Measurements from ENCODE around the gene NXPE4. TPM values are rescaled to one million over a fixed set of nuclear protein-coding genes. Genes with fewer than 3 reads are reported as not detected.
"Not testable (repeated sequence)": the region's sequence is repeated elsewhere in the genome, so short reads cannot be mapped to it uniquely, and the experiment has no call there.

Gene NXPE4
- total RNA-seq (2021) (not detected in 2 replicates), Bru-seq, nascent RNA (not detected), BruChase-seq, experiment 1, labeled RNA remaining after a 2-hour chase (not detected), BruChase-seq, experiment 2, labeled RNA remaining after a 6-hour chase (not detected)
- long read RNA-seq, result 0 reads

DNA sequence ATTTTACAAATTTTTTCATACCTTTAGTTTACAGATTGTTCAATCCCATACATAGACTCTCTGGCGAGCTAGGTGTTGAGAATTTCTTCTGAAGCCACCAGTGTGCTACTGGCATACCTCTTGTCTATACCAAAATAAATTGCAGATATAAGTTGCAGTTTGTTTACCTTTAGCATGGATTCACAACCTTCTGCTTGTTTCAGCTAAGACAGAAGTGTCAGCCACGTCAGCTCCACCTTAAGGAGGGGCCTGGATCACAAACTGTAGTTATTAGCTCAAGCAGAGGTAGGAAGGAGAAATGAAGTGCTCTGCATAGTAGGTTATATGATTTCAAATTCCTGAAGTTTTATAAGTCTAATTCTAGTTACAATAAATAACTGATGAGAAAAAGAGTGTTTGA is at the start of gene NXPE4:
TSS of gene NXPE4 (minus strand) at position 216 of the 400 bp plus-strand sequence. CDS start 1,027 bp downstream, outside the sequence.
- ChIA-PET CTCF (no interaction called here), POLR2A (ENCODE audit: unreplicated experiment) (no interaction called here)
- Histone ChIP-seq H3K4me3 (no peak within 1 kb of the TSS), H3K9me3 (ENCODE audit: insufficient read depth, low read depth) (no peaks in the 10 kb centered on the region), H3K36me3 (ENCODE audit: low read depth) (no peaks in the 10 kb centered on the region), H3K27me3 (ENCODE audit: insufficient read depth, low read depth) (no peaks in the 10 kb centered on the region), H3K9me2 (ENCODE audit: insufficient read depth) (no peaks in the 10 kb centered on the region), H3K27ac (no peak within 1 kb of the TSS), H3F3A (ENCODE audit: insufficient read depth, low read depth) (no peaks in the 10 kb centered on the region), H2AFZ (no peak within 1 kb of the TSS), H3K79me2 (ENCODE audit: low read depth) (no peaks in the 10 kb centered on the region), H3K4me2 (no peak within 1 kb of the TSS), H4K20me1 (ENCODE audit: insufficient read depth) (no peaks in the 10 kb centered on the region), H3K4me1 (replicated peaks; ENCODE audit: insufficient read depth) (no peaks in the 10 kb centered on the region)
- DNase-seq, result no peak
- no TSS peak for BruUV-seq (replicated peaks)
- TF ChIP-seq CTCF (conservative IDR thresholded peaks at IDR 0.05), result no peak
- TF ChIP-seq EZH2 (IDR thresholded peaks at IDR 0.05; ENCODE audit: low read depth), result no peak
- intact Hi-C loops (cut with micrococcal nuclease; ENCODE audit: unreplicated experiment), result no loop called here

GRCh38 chr11:114639440-114639839 is 43.9 kb upstream of the NXPE4 start:
- H3F3A ChIP-seq (ENCODE audit: insufficient read depth, low read depth); intact Hi-C loops (cut with micrococcal nuclease; ENCODE audit: unreplicated experiment); H3K27me3 ChIP-seq (ENCODE audit: insufficient read depth, low read depth); POLR2A ChIA-PET (ENCODE audit: unreplicated experiment); H2AFZ ChIP-seq; H3K4me1 ChIP-seq (replicated peaks; ENCODE audit: insufficient read depth); H3K27ac ChIP-seq; DNase-seq; CTCF ChIA-PET; H3K36me3 ChIP-seq (ENCODE audit: low read depth); H3K9me3 ChIP-seq (ENCODE audit: insufficient read depth, low read depth); H3K79me2 ChIP-seq (ENCODE audit: low read depth); BruUV-seq (replicated peaks); H4K20me1 ChIP-seq (ENCODE audit: insufficient read depth); H3K9me2 ChIP-seq (ENCODE audit: insufficient read depth): not testable (repeated sequence)
- Histone ChIP-seq H3K4me3 (peak overlapping the region; percentile 7; the same call in 1 of the 2 replicates), H3K4me2 (peak overlapping the region; percentile 55)

DNA sequence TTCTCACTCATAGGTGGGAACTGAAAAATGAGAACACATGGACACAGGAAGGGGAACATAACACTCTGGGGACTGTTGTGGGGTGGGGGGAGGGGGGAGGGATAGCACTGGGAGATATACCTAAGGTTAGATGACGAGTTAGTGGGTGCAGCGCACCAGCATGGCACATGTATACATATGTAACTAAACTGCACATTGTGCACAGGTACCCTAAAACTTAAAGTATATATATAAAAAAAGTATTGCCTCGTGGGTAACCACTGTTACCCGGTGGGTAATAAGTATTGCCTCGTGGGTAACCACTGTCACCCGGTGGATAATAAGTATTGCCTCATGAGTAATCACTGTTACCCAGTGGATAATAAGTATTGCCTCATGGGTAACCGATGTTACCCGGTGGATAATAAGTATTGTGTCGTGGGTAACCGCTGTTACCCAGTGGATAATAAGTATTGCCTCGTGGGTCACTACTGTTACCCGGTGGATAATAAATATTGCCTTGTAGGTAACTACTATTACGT is 35.9 kb upstream of the NXPE4 start:
- H3F3A ChIP-seq (ENCODE audit: insufficient read depth, low read depth); H3K79me2 ChIP-seq (ENCODE audit: low read depth); H4K20me1 ChIP-seq (ENCODE audit: insufficient read depth); H3K36me3 ChIP-seq (ENCODE audit: low read depth); H3K9me2 ChIP-seq (ENCODE audit: insufficient read depth); H2AFZ ChIP-seq; H3K4me1 ChIP-seq (replicated peaks; ENCODE audit: insufficient read depth); H3K4me2 ChIP-seq; POLR2A ChIA-PET (ENCODE audit: unreplicated experiment); H3K4me3 ChIP-seq; H3K27me3 ChIP-seq (ENCODE audit: insufficient read depth, low read depth); H3K9me3 ChIP-seq (ENCODE audit: insufficient read depth, low read depth); BruUV-seq (replicated peaks); H3K27ac ChIP-seq; CTCF ChIA-PET; intact Hi-C loops (cut with micrococcal nuclease; ENCODE audit: unreplicated experiment): not testable (repeated sequence)
- DNase-seq, result peak in 1 of 2 experiments; percentile 3

- DNase-seq, result no peak
- no peak for TF ChIP-seq EZH2 (IDR thresholded peaks at IDR 0.05; ENCODE audit: low read depth)
- no peak for TF ChIP-seq CTCF (conservative IDR thresholded peaks at IDR 0.05)
- no peaks in the 10 kb centered on the region for H3K79me2 ChIP-seq (ENCODE audit: low read depth)
- POLR2A ChIA-PET (ENCODE audit: unreplicated experiment), result no interaction called here
- no peaks in the 10 kb centered on the region for H3F3A ChIP-seq (ENCODE audit: insufficient read depth, low read depth)
- no peaks in the 10 kb centered on the region for H3K9me3 ChIP-seq (ENCODE audit: insufficient read depth, low read depth)
- intact Hi-C loops (cut with micrococcal nuclease; ENCODE audit: unreplicated experiment), result no loop called here
- CTCF ChIA-PET, result no interaction called here
- no peak overlapping the region for H3K4me2 ChIP-seq
- H2AFZ ChIP-seq, result no peak overlapping the region
- no peaks in the 10 kb centered on the region for H3K4me1 ChIP-seq (replicated peaks; ENCODE audit: insufficient read depth)
- BruUV-seq (replicated peaks), result no TSS peak
- no peaks in the 10 kb centered on the region for H3K36me3 ChIP-seq (ENCODE audit: low read depth)
- H4K20me1 ChIP-seq (ENCODE audit: insufficient read depth), result no peaks in the 10 kb centered on the region
- no peak overlapping the region for H3K4me3 ChIP-seq
- 0 out of 2 replicates have a peak, but pooled peaks cover 4% of the 10 kb centered on the region for H3K27me3 ChIP-seq (ENCODE audit: insufficient read depth, low read depth)
- no peaks in the 10 kb centered on the region for H3K9me2 ChIP-seq (ENCODE audit: insufficient read depth)
- H3K27ac ChIP-seq, result no peak overlapping the region
These were observed 29.7 kb upstream of the NXPE4 start for GRCh38 chr11:114625294-114625693.
